Measurements from ENCODE around the gene ARHGAP33.
"Not testable (repeated sequence)": the region's sequence is repeated elsewhere in the genome, so short reads cannot be mapped to it uniquely, and the experiment has no call there.

The ARHGAP33 gene

GRCh38 chr19:35756377-35757230, 18.8 kb upstream of the ARHGAP33 start, which contains the start of gene HSPB6:
Gene HSPB6 (minus strand): TSS chr19:35757029. CDS start chr19:35757008, 21 bp downstream.
- DNase-seq (ENCODE audit: low read depth): no peak

- no peak for DNase-seq (ENCODE audit: low read depth)
Observed at GRCh38 chr19:35757231-35757748, 18.1 kb upstream of the ARHGAP33 start.

- DNase-seq (ENCODE audit: low read depth): peak; percentile 98
Observed at GRCh38 chr19:35757749-35758608, 17.4 kb upstream of the ARHGAP33 start, which contains the start of gene PROSER3. Gene PROSER3 (plus strand): TSS chr19:35758176. CDS start chr19:35758216, 40 bp downstream.

- no peak for DNase-seq (ENCODE audit: low read depth)
Observed at GRCh38 chr19:35759697-35760096, 15.7 kb upstream of the ARHGAP33 start.

- DNase-seq (ENCODE audit: low read depth): no peak
Observed at GRCh38 chr19:35760711-35761349, 14.5 kb upstream of the ARHGAP33 start.

- DNase-seq (ENCODE audit: low read depth): no peak
Observed at GRCh38 chr19:35764432-35765315, 10.7 kb upstream of the ARHGAP33 start.

GRCh38 chr19:35766571-35767104, 8.7 kb upstream of the ARHGAP33 start:
- DNase-seq (ENCODE audit: low read depth): no peak

- DNase-seq (ENCODE audit: low read depth): no peak
Observed at GRCh38 chr19:35767288-35768081, 7.9 kb upstream of the ARHGAP33 start.

GRCh38 chr19:35768082-35768421, 7.3 kb upstream of the ARHGAP33 start:
- no peak for DNase-seq (ENCODE audit: low read depth)

GRCh38 chr19:35772362-35772761, 3.0 kb upstream of the ARHGAP33 start:
- not testable (repeated sequence) for DNase-seq (ENCODE audit: low read depth)

- DNase-seq (ENCODE audit: low read depth): no peak
Observed at GRCh38 chr19:35773020-35773806, 2.2 kb upstream of the ARHGAP33 start.

GRCh38 chr19:35774274-35775045, 904 bp upstream of the ARHGAP33 start:
- no peak for DNase-seq (ENCODE audit: low read depth)

GRCh38 chr19:35775046-35775297, 392 bp upstream of the ARHGAP33 start:
- DNase-seq (ENCODE audit: low read depth): no peak

- no peak for DNase-seq (ENCODE audit: low read depth)
Observed at GRCh38 chr19:35776102-35776788, 881 bp downstream of the ARHGAP33 start.

GRCh38 chr19:35777086-35777841, 1.9 kb downstream of the ARHGAP33 start:
- no peak for DNase-seq (ENCODE audit: low read depth)

GRCh38 chr19:35777961-35778360, 2.6 kb downstream of the ARHGAP33 start:
- DNase-seq (ENCODE audit: low read depth): no peak

- DNase-seq (ENCODE audit: low read depth): no peak
Observed at GRCh38 chr19:35779033-35779432, 3.7 kb downstream of the ARHGAP33 start.

Data from activated T-cell treated with anti-CD3 and anti-CD28 coated beads for 48 hours (primary cell).